Neuronal stem cell (in vitro differentiated cells): Measurements from ENCODE around the gene MANSC1.

Experiments
- DNase-seq: peaks from one replicate; pipeline ENCODE4 v3.0.0-alpha.2; 2013; ENCODE audit warnings: low spot score
- H2AFZ ChIP-seq: one replicate; pipeline ENCODE4 v1.6.1; 2013; ENCODE audit warnings: mild to moderate bottlenecking, low read length, inconsistent platforms
- H2AK5ac ChIP-seq: 2 replicates; pipeline ENCODE4 v1.6.1; 2013; ENCODE audit warnings: low read depth, mild to moderate bottlenecking, inconsistent platforms, low read length, moderate library complexity, mixed read lengths
- H2BK120ac ChIP-seq: 2 replicates; pipeline ENCODE4 v1.6.1; 2013; ENCODE audit warnings: low read depth, mild to moderate bottlenecking, inconsistent platforms, low read length, moderate library complexity, mixed read lengths
- H2BK12ac ChIP-seq: one replicate; pipeline ENCODE4 v1.6.1; 2013; ENCODE audit warnings: low read length, inconsistent platforms
- H2BK15ac ChIP-seq: 2 replicates; pipeline ENCODE4 v1.6.1; 2013; ENCODE audit warnings: mild to moderate bottlenecking, low read length, inconsistent platforms, mixed read lengths
- H2BK5ac ChIP-seq: one replicate; pipeline ENCODE4 v1.6.1; 2013; ENCODE audit warnings: inconsistent platforms, mild to moderate bottlenecking, low read length, moderate library complexity
- H3K14ac ChIP-seq: one replicate; pipeline ENCODE4 v1.6.1; 2013; ENCODE audit warnings: low read length, inconsistent platforms
- H3K18ac ChIP-seq: 2 replicates; pipeline ENCODE4 v1.6.1; 2013; ENCODE audit warnings: low read length, inconsistent platforms
- H3K23ac ChIP-seq: 2 replicates; pipeline ENCODE4 v1.6.1; 2013; ENCODE audit warnings: low read depth, mild to moderate bottlenecking, mixed read lengths, low read length, inconsistent platforms; ENCODE audit not compliant: poor library complexity
- H3K27ac ChIP-seq: replicated peaks from 3 replicates; pipeline ENCODE4 v1.5.1; 2013; ENCODE audit warnings: low read length, inconsistent platforms
- H3K27me3 ChIP-seq, 3 experiments: 2 replicates each; pipeline ENCODE4 v1.6.1; 2013; ENCODE audit warnings: low read length in 3 of 3, mild to moderate bottlenecking in 2 of 3, inconsistent platforms in 1 of 3, low read depth in 1 of 3, mixed read lengths in 1 of 3, moderate library complexity in 1 of 3; ENCODE audit not compliant: control insufficient read depth in 3 of 3, insufficient read depth in 3 of 3
- H3K36me3 ChIP-seq, 2 donors: replicated peaks in 1 of 2; 2 replicates each; pipeline ENCODE4 v1.6.1; 2013; ENCODE audit warnings: low read length in 2 of 2; ENCODE audit not compliant: control insufficient read depth in 2 of 2, insufficient read depth in 2 of 2
- H3K4ac ChIP-seq: 2 replicates; pipeline ENCODE4 v1.6.1; 2013; ENCODE audit warnings: inconsistent platforms, mild to moderate bottlenecking, low read length, moderate library complexity
- H3K4me1 ChIP-seq, 2 donors: 1 replicate in 1 of 2; 2 replicates in 1 of 2; pipeline ENCODE4 v1.6.1; 2013; ENCODE audit warnings: low read length in 2 of 2, low read depth in 1 of 2; ENCODE audit not compliant: control insufficient read depth in 2 of 2, insufficient read depth in 1 of 2
- H3K4me2 ChIP-seq: one replicate; pipeline ENCODE4 v1.6.1; 2013; ENCODE audit warnings: mild to moderate bottlenecking, low read length, inconsistent platforms; ENCODE audit not compliant: insufficient read depth, poor library complexity, severe bottlenecking
- H3K4me3 ChIP-seq, 2 donors: 2 replicates each; pipeline ENCODE4 v1.5.1; 2013; ENCODE audit warnings: low read length in 2 of 2, mild to moderate bottlenecking in 2 of 2, inconsistent platforms in 1 of 2, moderate library complexity in 1 of 2
- H3K79me1 ChIP-seq: one replicate; pipeline ENCODE4 v1.6.1; 2013; ENCODE audit warnings: low read depth, mild to moderate bottlenecking, inconsistent platforms, low read length, moderate library complexity
- H3K9ac ChIP-seq: one replicate; pipeline ENCODE4 v1.6.1; 2013; ENCODE audit warnings: mild to moderate bottlenecking, low read depth, low read length, inconsistent platforms; ENCODE audit not compliant: poor library complexity
- H3K9me3 ChIP-seq, 2 donors: replicated peaks in 1 of 2; 2 replicates each; pipeline versions ENCODE3 to v1.6.1; 2013; ENCODE audit warnings: low read length in 2 of 2, mild to moderate bottlenecking in 2 of 2, inconsistent platforms in 1 of 2, low read depth in 1 of 2, mixed read lengths in 1 of 2, moderate library complexity in 1 of 2; ENCODE audit not compliant: control insufficient read depth in 2 of 2, insufficient read depth in 1 of 2
- H4K8ac ChIP-seq: one replicate; pipeline ENCODE4 v1.6.1; 2013; ENCODE audit warnings: low read depth, mild to moderate bottlenecking, inconsistent platforms, low read length, moderate library complexity
- H4K91ac ChIP-seq: one replicate; pipeline ENCODE4 v1.6.1; 2013; ENCODE audit warnings: low read length, low read depth, mild to moderate bottlenecking, inconsistent platforms; ENCODE audit not compliant: poor library complexity
- WGBS, 2 donors: extraction: QIAGEN DNeasy Blood & Tissue Kit; methylation state at CpG; one replicate each; pipeline ENCODE4 v1.1.7; 2013; ENCODE audit warnings: missing lambda C conversion rate in 2 of 2, mixed read lengths in 1 of 2; ENCODE audit not compliant: insufficient read length in 2 of 2, insufficient replicate concordance in 1 of 2; ENCODE audit errors: extremely low coverage in 2 of 2; 5-methylcytosine and 5-hydroxymethylcytosine counted together

The MANSC1 gene

GRCh38 chr12:12365446-12365802 is 15.4 kb upstream of the MANSC1 start:
- Histone ChIP-seq H4K8ac (no peak overlapping the region), H3K23ac (no peak overlapping the region), H3K18ac (no peak overlapping the region), H4K91ac (no peak overlapping the region), H3K4me1 (no peaks in the 10 kb centered on the region), H2AFZ (no peak overlapping the region), H2BK5ac (no peak overlapping the region), H3K27me3 (no peaks in the 10 kb centered on the region), H3K4me2 (no peak overlapping the region), H3K9ac (no peak overlapping the region), H3K4ac (no peak overlapping the region), H3K14ac (no peak overlapping the region), H3K4me3 (no peak overlapping the region), H3K36me3 (peaks cover 0 to 7% of the 10 kb centered on the region in 2 donors), H2BK12ac (no peak overlapping the region), H3K79me1 (no peaks in the 10 kb centered on the region), H3K27ac (no peak overlapping the region), H2AK5ac (no peak overlapping the region), H2BK15ac (no peak overlapping the region), H3K9me3 (no peaks in the 10 kb centered on the region), H2BK120ac (no peak overlapping the region)
- DNase-seq, result no peak
- WGBS, 2 donors, result no CpG with 5 or more reads among the region's 5 CpGs

DNA sequence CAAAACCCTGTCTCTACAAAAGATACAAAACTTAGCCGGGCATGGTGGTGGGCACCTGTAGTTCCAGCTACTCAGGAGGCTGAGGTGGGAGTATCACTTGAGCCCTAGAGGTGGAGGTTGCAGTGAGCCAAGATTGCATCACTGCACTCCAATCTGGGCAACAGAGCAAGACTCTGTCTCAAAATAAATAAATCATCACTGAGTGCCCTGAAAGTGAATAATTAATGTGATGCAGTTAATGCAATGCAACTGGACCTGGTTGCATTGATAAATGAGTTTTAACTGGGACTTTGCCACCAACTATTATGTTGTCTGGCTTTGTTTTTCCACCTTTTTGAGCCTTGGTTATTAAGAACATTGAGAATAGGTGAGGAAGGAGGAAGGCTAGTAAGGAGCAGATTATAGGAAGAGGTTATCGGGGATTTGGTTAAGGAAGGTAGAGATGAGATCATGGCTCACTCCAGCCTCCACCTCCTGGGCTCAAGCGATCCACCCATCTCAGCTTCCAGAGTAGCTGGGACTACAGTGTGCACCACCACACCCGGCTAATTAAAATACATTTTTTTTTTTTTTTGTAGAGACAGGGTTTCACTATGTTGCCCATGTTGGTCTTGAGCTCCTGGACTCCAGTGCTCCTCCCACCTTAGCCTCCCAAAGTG is 14.9 kb upstream of the MANSC1 start:
- Histone ChIP-seq H3K27ac (no peak overlapping the region), H2BK120ac (no peak overlapping the region), H3K9ac (no peak overlapping the region), H2BK5ac (no peak overlapping the region), H3K4me1 (no peaks in the 10 kb centered on the region), H3K4me3 (no peak overlapping the region), H3K14ac (no peak overlapping the region), H3K4me2 (no peak overlapping the region), H3K18ac (no peak overlapping the region), H4K8ac (no peak overlapping the region), H2BK12ac (no peak overlapping the region), H3K23ac (no peak overlapping the region), H3K9me3 (no peaks in the 10 kb centered on the region), H4K91ac (no peak overlapping the region), H2AK5ac (no peak overlapping the region), H3K4ac (no peak overlapping the region), H3K79me1 (no peaks in the 10 kb centered on the region), H3K27me3 (no peaks in the 10 kb centered on the region), H3K36me3 (peaks cover 0 to 7% of the 10 kb centered on the region in 2 donors), H2AFZ (no peak overlapping the region), H2BK15ac (no peak overlapping the region)
- 100% methylated on average over 1 of the region's 4 CpGs; no CpG with 5 or more reads in 1 of the 2 donors for WGBS, 2 donors
- no peak for DNase-seq

GRCh38 chr12:12358528-12358927 is 8.5 kb upstream of the MANSC1 start:
- no peak overlapping the region for H3K14ac ChIP-seq
- H3K4me3 ChIP-seq, result peak overlapping the region in 1 of 2 donors; percentile 81
- no peaks in the 10 kb centered on the region for H3K9me3 ChIP-seq
- no peak overlapping the region for H2AK5ac ChIP-seq
- H3K4me1 ChIP-seq, result peaks cover 0 to 2% of the 10 kb centered on the region in 2 donors
- H3K9ac ChIP-seq, result no peak overlapping the region
- no peak overlapping the region for H2BK5ac ChIP-seq
- no peak overlapping the region for H3K23ac ChIP-seq
- no peak for DNase-seq
- no peak overlapping the region for H3K4ac ChIP-seq
- no peak overlapping the region for H4K91ac ChIP-seq
- H3K27me3 ChIP-seq, result no peaks in the 10 kb centered on the region
- peaks cover 0 to 4% of the 10 kb centered on the region in 2 donors for H3K36me3 ChIP-seq
- no CpG with 5 or more reads among the region's 4 CpGs for WGBS, 2 donors
- H3K4me2 ChIP-seq, result no peak overlapping the region
- no peak overlapping the region for H2BK15ac ChIP-seq
- H3K79me1 ChIP-seq, result no peaks in the 10 kb centered on the region
- H3K18ac ChIP-seq, result no peak overlapping the region
- no peak overlapping the region for H3K27ac ChIP-seq
- no peak overlapping the region for H4K8ac ChIP-seq
- peak overlapping the region; percentile 97 for H2AFZ ChIP-seq
- no peak overlapping the region for H2BK120ac ChIP-seq
- no peak overlapping the region for H2BK12ac ChIP-seq

DNA sequence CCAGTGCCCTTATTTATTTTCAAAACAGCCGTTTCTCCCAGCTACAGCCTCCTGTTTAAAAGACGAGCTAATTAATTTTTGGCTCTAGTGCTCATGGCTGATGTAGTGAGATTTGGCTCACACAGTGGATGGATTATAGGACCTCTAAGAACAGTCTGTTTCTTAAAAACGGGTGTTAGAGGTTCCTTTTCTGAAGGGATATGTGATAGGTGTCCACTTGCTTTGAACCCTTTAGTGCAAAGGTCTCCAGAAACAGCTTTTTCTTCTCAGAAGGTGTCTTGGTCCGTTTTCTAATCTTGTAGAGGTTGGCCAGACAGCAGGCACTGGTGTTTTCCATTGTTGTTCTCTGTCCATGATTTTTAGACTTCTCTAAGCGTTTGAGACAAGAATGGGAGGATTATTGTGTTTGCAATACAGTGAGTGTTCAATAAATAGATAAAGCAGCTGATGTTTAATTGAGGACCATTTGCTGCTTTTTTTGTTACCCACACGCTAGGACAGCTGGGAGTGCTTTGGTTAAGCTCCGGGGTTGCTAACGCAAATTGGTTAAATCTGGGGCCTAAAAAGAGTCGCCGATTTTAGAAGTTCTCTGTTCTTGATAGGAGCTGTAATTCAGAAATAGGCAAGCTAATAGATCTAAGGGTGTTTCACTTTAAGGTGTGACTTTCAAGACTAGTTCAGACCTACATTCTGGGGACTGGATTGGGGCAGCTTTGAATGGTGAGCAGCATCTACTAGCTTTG is 7.8 kb upstream of the MANSC1 start:
- no peak for DNase-seq
- H2BK5ac ChIP-seq, result no peak overlapping the region

More for the DNA sequence above, 7.8 kb upstream of the MANSC1 start:
- Histone ChIP-seq H3K4ac (no peak overlapping the region), H3K9me3 (no peaks in the 10 kb centered on the region), H3K27ac (peak overlapping the region; percentile 82), H3K79me1 (no peaks in the 10 kb centered on the region), H3K18ac (peak overlapping the region; percentile 71), H2BK12ac (no peak overlapping the region), H3K23ac (no peak overlapping the region), H3K4me2 (peak overlapping the region; percentile 88), H4K91ac (no peak overlapping the region), H3K4me1 (peaks cover 0 to 2% of the 10 kb centered on the region in 2 donors), H3K27me3 (no peaks in the 10 kb centered on the region), H3K4me3 (peak overlapping the region; percentile 81 to 96), H2AFZ (peak overlapping the region; percentile 97), H3K9ac (no peak overlapping the region), H2BK120ac (no peak overlapping the region), H2BK15ac (peak overlapping the region; percentile 74), H4K8ac (no peak overlapping the region), H3K36me3 (peaks cover 0 to 2% of the 10 kb centered on the region in 2 donors), H3K14ac (no peak overlapping the region), H2AK5ac (no peak overlapping the region)
- WGBS, 2 donors, result no CpG with 5 or more reads among the region's 10 CpGs
